Ishikawa (cell line): ENCODE data around the gene POMGNT1.
A peak's percentile ranks its signal among the peaks of the same experiment; 100 is the strongest.

ENCODE experiments used
- EP300 ChIP-seq: IDR thresholded peaks from 2 replicates; pipeline ENCODE4 v1.6.1; 2012; ENCODE audit warnings: borderline replicate concordance
- FOXM1 ChIP-seq: IDR thresholded peaks from 2 replicates; pipeline ENCODE4 v1.6.1; 2012; ENCODE audit warnings: low read depth, borderline replicate concordance
- RAD21 ChIP-seq: IDR thresholded peaks from 2 replicates; pipeline ENCODE4 v1.6.1; 2012; ENCODE audit warnings: low read depth
- TAF1 ChIP-seq: IDR thresholded peaks from 2 replicates; pipeline ENCODE4 v1.6.1; 2012; ENCODE audit warnings: low read depth, mild to moderate bottlenecking
- TEAD4 ChIP-seq: IDR thresholded peaks from 2 replicates; pipeline ENCODE4 v1.6.1; 2012
- ZBTB7A ChIP-seq: IDR thresholded peaks from 2 replicates; pipeline ENCODE4 v1.6.1; 2012; ENCODE audit warnings: low read depth
- TF ChIP-seq, protein P1 (sequence below): IDR thresholded peaks from 2 replicates; pipeline ENCODE4 v1.6.1; 2012; ENCODE audit warnings: low read depth, mild to moderate bottlenecking

GRCh38 chr1:46171351-46171750, 26.9 kb downstream of the POMGNT1 start:
- peak; percentile 75; the same call in 1 of the 2 replicates for TF ChIP-seq ZBTB7A
- peak; percentile 33; the same call in 1 of the 2 replicates for TF ChIP-seq TAF1
- TF ChIP-seq RAD21 = 0 out of 2 replicates have a peak, but pooled peaks have one; percentile 19
- TF ChIP-seq FOXM1 = 0 out of 2 replicates have a peak, but pooled peaks have one; percentile 35
- TF ChIP-seq TEAD4 = no peak; the same call in 1 of the 2 replicates
- peak; percentile 72 for TF ChIP-seq EP300
- TF ChIP-seq, protein P1, sequence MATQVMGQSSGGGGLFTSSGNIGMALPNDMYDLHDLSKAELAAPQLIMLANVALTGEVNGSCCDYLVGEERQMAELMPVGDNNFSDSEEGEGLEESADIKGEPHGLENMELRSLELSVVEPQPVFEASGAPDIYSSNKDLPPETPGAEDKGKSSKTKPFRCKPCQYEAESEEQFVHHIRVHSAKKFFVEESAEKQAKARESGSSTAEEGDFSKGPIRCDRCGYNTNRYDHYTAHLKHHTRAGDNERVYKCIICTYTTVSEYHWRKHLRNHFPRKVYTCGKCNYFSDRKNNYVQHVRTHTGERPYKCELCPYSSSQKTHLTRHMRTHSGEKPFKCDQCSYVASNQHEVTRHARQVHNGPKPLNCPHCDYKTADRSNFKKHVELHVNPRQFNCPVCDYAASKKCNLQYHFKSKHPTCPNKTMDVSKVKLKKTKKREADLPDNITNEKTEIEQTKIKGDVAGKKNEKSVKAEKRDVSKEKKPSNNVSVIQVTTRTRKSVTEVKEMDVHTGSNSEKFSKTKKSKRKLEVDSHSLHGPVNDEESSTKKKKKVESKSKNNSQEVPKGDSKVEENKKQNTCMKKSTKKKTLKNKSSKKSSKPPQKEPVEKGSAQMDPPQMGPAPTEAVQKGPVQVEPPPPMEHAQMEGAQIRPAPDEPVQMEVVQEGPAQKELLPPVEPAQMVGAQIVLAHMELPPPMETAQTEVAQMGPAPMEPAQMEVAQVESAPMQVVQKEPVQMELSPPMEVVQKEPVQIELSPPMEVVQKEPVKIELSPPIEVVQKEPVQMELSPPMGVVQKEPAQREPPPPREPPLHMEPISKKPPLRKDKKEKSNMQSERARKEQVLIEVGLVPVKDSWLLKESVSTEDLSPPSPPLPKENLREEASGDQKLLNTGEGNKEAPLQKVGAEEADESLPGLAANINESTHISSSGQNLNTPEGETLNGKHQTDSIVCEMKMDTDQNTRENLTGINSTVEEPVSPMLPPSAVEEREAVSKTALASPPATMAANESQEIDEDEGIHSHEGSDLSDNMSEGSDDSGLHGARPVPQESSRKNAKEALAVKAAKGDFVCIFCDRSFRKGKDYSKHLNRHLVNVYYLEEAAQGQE = no peak
